CD4-positive, alpha-beta T cell treated with Interleukin-1 beta for 1 hour (primary cell): ENCODE data around the gene CUEDC2.
"Not testable (repeated sequence)": the region's sequence is repeated elsewhere in the genome, so short reads cannot be mapped to it uniquely, and the experiment has no call there.

ENCODE experiments used
- DNase-seq, 2 donors: peaks; one replicate each; pipeline ENCODE4 v3.0.0-alpha.2; 2020 to 2022

CUEDC2 gene

DNA sequence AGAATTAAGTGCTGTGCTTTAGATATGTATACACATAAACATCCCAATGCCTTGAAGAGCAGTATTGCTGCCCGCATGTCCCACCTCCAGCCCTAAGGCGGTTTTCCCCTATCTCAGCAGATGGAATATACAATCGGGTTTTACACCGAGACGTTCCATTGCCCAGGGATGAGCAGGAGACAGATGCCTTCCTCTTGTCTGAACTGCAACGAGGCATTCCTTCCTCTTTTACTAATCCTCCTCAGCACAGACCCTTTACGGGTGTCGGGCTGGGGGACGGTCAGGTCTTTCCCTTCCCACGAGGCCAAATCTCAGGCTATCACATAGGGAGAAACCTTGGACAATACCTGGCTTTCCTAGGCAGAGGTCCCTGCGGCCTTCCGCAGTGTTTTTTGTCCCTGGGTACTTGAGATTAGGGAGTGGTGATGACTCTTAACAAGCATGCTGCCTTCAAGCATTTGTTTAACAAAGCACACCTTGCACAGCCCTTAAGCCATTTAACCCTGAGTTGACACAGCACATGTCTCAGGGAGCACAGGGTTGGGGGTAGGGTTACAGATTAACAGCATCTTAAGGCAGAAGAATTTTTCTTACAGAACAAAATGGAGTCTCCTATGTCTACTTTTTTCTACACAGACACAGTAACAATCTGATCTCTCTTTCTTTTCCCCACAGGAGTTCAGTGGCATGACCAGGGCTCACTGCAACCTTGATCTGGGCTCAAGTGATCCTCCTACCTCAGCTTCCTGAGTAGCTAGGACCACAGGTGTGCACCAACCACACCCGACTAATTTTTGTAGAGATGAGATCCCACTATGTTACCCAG, 22.5 kb upstream of the CUEDC2 start:
- DNase-seq, result not testable (repeated sequence)

DNA sequence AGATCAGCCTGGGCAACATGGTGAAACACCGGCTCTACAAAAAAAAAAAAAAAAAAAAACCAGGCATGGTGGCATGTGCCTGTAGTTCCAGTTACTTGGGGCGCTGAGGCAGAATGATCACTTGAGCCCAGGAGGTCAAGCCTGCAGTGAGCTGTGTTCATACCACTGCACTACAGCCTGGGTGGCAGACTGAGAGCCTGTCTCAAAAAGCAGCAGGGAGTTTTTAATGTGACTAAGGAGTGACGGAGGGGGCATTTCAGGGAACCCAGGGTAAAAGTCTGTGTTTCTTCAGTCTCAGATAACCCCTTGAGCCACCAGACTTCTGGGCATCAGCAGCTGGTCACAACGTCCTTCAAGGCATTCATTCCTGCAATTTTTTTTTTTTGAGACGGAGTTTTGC, 21.1 kb upstream of the CUEDC2 start:
- DNase-seq, result no peak

DNA sequence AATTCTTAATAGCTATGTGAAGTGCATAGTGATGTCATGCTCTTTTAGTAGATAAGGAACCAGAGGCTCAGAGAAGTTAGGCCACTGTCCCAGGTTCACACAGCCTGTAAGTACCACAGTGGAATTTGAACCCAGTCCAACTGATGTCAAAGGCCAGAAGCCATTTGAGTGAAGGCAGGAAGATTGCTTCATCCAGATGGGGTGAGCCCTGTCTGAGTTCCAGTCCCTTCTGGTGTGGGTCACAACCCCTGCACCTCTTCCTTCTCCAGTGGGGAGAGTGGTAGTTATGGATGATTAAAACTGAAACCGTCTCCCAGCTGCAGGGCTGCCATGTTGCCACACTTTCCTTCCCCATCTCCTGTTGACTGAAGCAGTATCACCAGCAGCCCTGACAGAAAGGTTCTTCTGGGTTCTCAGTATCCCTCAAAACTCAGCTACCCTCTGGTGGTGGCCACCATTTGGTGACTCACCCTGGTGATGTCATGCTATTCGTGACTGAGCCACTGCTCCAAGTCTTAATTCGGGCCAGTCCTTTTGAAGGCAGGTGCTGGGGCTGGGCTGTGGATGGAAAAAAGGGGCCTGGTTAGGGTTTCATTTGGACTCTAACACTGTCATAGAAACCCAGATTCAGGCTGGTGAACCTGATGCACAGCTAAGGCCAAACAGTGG, 20.4 kb upstream of the CUEDC2 start:
- DNase-seq, result peak in 1 of 2 donors; percentile 69

DNA sequence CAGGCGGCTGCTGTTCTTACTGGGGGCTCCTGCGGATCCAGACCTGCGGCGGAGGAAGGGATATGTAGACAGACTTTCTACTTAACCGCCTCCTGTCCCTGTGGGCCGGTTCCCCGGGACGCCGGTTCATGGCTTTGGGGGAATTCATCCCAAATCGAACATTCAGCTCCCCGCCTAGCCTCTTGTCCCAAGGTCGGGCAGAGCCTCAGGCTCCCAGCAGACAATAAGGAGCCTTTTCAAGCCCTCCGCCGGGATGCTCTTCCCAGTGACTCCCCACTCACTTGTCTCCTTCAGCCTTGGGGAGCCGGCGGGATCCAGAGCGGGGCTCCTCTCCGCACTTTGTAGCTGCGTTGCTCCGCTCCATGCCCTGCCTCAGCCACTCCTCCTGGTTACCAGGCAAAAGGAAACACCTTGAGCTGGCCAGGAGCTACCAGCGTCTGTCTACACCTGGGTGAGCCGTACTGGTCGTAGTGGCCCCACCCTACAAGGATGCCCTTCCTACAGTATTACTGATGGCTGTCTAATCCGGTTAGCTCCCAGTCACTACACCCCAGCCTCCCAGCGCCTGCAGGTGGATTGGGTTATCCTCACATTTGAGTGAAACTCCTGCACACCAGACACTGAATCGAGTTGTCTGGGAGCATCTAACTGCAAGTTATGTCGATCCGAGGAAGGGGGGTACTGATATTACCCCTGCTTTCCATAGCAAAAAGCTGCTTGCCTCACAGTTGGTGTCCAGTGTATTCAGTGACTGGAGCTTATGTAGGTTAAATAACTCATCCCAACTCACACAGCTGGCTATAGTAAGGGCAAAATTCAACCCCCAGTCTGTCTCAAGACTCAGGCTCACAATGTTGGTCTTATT, 19.0 kb upstream of the CUEDC2 start, which contains the start of gene C10orf95:
Gene C10orf95, minus strand, starts transcription at position 439 of the 865 bp plus-strand sequence. CDS start 450 bp downstream, outside the sequence.
- DNase-seq, result no peak

- DNase-seq, result peak; percentile 93 to 94
Observed at GRCh38 chr10:102450374-102451104, 18.2 kb upstream of the CUEDC2 start.

- DNase-seq, result no peak
Observed at GRCh38 chr10:102450124-102450373, 17.7 kb upstream of the CUEDC2 start.

DNA sequence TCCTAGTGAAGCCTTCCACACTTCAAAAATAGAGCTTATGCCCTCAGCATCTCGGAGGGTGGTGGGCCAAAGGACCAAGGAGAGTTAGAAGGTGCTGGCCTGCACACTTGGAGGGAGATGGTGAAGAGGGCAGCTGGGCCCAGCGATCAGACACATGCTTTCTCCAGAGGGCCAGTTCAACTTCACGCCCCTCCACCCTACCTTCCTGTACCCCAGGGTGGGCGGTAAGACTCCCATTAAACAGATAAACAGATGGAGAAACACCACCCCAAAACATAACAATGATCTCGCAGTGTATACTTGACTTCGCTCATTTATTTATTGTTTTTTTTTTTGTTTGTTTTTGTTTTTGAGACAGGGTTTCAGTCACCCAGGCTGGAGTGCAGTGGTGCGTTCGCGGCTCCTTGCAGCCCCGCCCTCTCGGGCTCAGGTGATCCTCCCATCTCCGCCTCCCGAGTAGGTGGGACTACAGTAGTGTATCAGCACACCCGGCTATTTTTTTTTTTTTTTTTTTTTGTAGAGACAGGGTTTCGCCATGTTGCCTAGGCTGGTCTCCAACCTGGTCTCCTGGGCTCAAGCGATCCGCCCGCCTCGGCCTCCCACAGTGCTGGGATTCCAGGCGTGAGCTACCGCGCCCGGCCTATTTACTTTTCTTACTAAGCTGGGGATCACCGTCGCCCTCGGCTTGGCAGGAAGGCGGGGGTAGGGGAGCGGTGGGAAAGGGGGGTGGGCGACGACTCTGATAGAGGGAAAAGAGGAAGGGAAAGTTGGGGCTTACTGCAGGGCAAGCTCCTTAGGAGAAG, 17.1 kb upstream of the CUEDC2 start:
- peak; percentile 90 to 91 for DNase-seq

GRCh38 chr10:102444851-102445250, 12.5 kb upstream of the CUEDC2 start:
- no peak for DNase-seq

- DNase-seq, result no peak
Observed at GRCh38 chr10:102438374-102438773, 6.0 kb upstream of the CUEDC2 start.

DNA sequence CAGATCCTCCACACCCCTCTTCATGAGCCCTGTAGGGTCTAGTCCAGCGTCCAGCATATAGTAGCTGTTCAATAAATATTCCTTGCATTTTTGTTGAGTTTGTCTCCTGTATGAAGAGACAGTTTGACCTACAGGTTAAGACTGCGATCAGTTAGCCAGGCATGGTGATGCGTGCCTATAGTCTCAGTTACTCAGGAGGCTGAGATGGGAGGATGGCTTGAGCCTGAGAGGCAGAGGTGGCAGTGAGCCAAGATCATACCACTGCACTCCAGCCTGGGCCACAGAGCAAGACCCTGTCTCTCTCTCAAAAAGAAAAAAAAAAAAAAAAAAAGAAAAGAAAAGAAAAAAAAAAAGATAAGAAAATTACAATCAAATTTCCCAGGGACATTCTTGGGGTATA, 5.1 kb upstream of the CUEDC2 start:
- no peak for DNase-seq

GRCh38 chr10:102436312-102436711, 3.9 kb upstream of the CUEDC2 start:
- DNase-seq, result no peak

DNA sequence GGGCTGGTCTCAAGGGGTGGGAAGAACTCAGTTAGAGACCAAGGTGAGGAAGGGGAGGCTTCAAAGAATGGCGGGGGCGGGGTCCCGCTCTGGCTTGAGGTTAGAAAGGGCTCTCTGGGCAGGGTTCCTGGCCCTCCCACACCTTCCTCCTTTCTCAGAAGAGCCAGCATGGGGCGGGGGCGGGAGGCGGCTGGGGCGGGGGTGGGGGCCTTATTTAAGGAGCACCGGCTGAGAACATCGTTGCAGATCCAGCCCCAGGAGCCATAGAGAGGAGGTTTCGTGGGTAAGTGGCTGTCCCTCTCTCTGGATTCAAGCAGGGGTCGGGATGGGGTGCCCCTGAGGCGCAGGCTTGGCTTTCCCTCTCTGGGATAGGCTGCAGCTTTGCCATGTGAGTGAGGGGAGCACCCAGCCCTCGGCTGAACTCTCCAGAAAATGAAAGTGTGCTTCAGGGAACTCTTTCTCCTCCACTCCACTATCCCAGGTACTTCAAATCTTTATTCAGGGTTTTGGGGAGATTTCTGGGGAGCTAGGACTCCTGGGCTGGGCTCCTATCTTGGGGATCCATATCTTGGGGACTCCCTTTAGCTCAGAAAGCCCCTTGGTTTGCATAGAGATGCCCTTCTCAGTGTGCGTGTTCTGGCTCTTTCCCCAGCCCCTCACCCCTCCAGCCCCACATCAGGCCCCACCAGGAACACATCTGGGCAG, 3.3 kb upstream of the CUEDC2 start:
- DNase-seq, result peak in 1 of 2 donors; percentile 34

- no peak for DNase-seq
Observed at GRCh38 chr10:102435133-102435497, 2.7 kb upstream of the CUEDC2 start.

DNA sequence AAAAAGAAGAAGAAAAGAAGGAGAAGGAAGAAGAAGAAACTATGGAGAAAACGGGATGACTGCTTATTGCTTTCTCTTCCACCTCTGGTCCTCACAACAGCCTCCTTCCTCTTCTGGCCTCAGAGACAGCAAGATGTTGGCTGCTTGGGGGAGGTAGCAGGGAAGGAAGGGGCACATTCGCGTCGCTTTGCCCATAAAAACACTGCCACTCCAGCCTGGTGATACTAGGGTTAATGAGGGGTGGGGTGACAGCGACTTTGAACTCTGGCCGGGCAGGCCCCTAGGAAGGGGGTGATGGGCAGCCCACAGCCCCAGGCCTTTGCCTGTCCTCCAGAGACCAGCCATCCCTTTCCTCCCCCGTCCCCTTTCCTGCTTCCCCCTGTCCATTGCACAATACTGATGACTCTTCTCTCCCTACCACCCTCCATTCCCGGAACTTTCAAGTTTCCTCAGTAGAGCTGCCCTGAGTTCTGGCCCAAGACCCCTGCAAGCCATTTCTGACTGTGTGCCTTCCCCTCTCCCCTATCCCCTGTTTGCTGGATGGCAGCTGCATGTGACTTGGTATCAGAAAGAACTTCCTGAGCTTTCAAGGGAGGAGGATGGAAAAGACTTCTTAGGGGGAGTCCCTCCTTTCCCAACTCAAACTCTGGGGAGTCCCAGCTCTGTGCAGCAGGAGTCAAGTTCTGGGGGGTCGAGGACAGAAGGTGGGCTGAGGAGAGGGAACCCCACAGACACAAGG, 2.2 kb upstream of the CUEDC2 start:
- DNase-seq, result no peak

GRCh38 chr10:102433619-102434046, 1.3 kb upstream of the CUEDC2 start:
- DNase-seq, result no peak

- no peak for DNase-seq
Observed at GRCh38 chr10:102431452-102432124, 786 bp downstream of the CUEDC2 start.

- DNase-seq, result no peak
Observed at GRCh38 chr10:102429468-102429867, 2.9 kb downstream of the CUEDC2 start.

DNA sequence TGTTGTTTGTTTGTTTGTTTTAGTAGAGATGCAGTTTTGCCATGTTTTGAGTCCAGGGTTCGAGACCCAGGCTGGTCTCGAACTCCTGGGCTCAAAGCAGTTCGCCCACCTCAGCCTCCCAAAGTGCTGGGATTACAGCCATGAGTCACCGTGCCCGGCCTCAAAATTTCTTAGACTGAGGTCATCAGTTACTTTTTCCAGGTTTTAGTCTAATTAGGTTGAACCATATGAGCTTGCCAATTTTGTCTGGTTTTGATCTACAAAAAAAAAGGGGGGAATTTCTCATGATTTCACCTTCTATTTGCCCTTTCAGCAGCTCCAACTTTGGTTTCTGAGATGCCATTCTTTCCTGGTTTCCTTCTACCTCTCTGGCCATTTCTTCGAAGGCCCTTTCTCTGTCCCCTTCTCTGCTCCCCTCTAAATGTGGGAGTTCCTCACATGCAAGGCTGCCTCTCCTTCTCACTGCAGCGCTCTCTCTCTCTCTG, 5.5 kb downstream of the CUEDC2 start:
- DNase-seq, result no peak

GRCh38 chr10:102425444-102425843, 6.9 kb downstream of the CUEDC2 start:
- DNase-seq, result no peak

DNA sequence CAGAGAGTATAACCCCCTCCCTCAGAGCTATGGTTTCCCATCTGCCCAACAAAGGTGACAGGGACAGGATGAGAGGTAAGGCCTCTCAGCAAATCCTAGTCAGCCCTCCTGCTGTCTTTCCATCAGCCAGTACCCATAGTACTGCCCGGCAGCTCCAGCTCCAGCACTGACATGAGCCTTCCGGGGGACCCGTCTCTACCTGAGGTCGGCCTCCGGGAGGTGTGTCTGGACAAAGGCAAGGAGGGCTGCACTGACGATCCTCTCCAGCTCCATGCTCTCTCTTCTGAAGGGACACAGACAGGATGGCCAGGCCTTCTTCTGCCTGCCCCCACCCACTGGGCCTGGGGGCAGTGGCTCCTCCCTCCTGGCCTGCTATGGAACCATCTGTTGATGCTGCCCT, 7.5 kb downstream of the CUEDC2 start:
- DNase-seq, result no peak
